Endothelial cell of umbilical vein (primary cell): ENCODE results near the gene KDM4B. TPM values are rescaled to one million over a fixed set of nuclear protein-coding genes. Genes with fewer than 3 reads are reported as not detected.

Source experiments
- BruUV-seq: library from RNA; stranded (reverse); fragments of 400-500 nt; replicated peaks from 2 replicates; lab custom pipeline; 2021; lab: Mats Ljungman, UMichigan
- CTCF ChIA-PET: fragments of 300-600, 350-600 bp; sonication (Branson Sonifier 250); formaldehyde crosslinking; loops from one replicate; lab custom pipeline; 2021; ENCODE audit warnings: antibody characterized with exemption, inconsistent platforms; lab: Charles Lee
- POLR2A ChIA-PET: fragments of 300-600, 350-600 bp; sonication (Branson Sonifier 250); formaldehyde crosslinking; loops from one replicate; lab custom pipeline; 2021; ENCODE audit warnings: antibody characterized with exemption, inconsistent platforms; lab: Charles Lee
- DNase-seq: peaks from one replicate; pipeline ENCODE4 v3.0.0-alpha.2; 2011; ENCODE audit warnings: low read depth, low spot score
- FAIRE-seq: peaks from 2 replicates; lab custom pipeline; 2011; peaks lifted over from hg19 to GRCh38; lab: Jason Lieb, UNC
- H2AFZ ChIP-seq: 2 replicates; pipeline ENCODE4 v1.6.0; 2012; ENCODE audit warnings: low read depth, low read length, control low read depth, inconsistent platforms
- H3K27ac ChIP-seq: 2 replicates; pipeline ENCODE4 v1.5.1; 2011; ENCODE audit warnings: low read depth, mild to moderate bottlenecking, control low read depth, low read length, moderate library complexity; ENCODE audit not compliant: insufficient read depth
- H3K27me3 ChIP-seq, 2 experiments: 2 replicates each; pipeline versions ENCODE4 v1.6.0 to v1.6.1; 2011; ENCODE audit warnings: low read length in 2 of 2, mixed read lengths in 1 of 2; ENCODE audit not compliant: control insufficient read depth in 2 of 2, insufficient read depth in 2 of 2
- H3K36me3 ChIP-seq, 2 experiments: 2 replicates in 1 of 2; 3 replicates in 1 of 2; pipeline ENCODE4 v1.5.1; 2011; ENCODE audit warnings: low read length in 2 of 2, mild to moderate bottlenecking in 1 of 2, moderate library complexity in 1 of 2; ENCODE audit not compliant: control insufficient read depth in 2 of 2, insufficient read depth in 2 of 2; ENCODE audit errors: extremely low read depth in 1 of 2
- H3K4me1 ChIP-seq: 3 replicates; pipeline ENCODE4 v1.5.1; 2011; ENCODE audit warnings: mild to moderate bottlenecking, low read length; ENCODE audit not compliant: control insufficient read depth, insufficient read depth; ENCODE audit errors: extremely low read depth
- H3K4me2 ChIP-seq: 2 replicates; pipeline ENCODE4 v1.6.1; 2011; ENCODE audit warnings: low read length, control low read depth, mixed read lengths; ENCODE audit not compliant: insufficient read depth
- H3K4me3 ChIP-seq, 3 experiments: fragments of 200-600 bp in 1 of 3; sonication (generic), shearing (Covaris generic) in 1 of 3; replicated peaks in 1 of 3; 2 replicates each; pipeline ENCODE4 v1.5.1; 2011 to 2016; ENCODE audit warnings: control low read depth in 3 of 3, low read length in 3 of 3, mild to moderate bottlenecking in 2 of 3, inconsistent platforms in 1 of 3, low read depth in 1 of 3, moderate library complexity in 1 of 3; ENCODE audit not compliant: insufficient read depth in 1 of 3
- H3K79me2 ChIP-seq: 2 replicates; pipeline ENCODE4 v1.6.0; 2012; ENCODE audit warnings: low read length, inconsistent platforms; ENCODE audit not compliant: control insufficient read depth, insufficient read depth
- H3K9ac ChIP-seq: replicated peaks from 2 replicates; pipeline ENCODE3; 2011; ENCODE audit warnings: low read length, control low read depth; ENCODE audit not compliant: insufficient read depth; ENCODE audit errors: extremely low read depth
- H3K9me1 ChIP-seq: replicated peaks from 3 replicates; pipeline ENCODE4 v1.6.0; 2011; ENCODE audit warnings: mild to moderate bottlenecking, low read length; ENCODE audit not compliant: control insufficient read depth, insufficient read depth; ENCODE audit errors: extremely low read depth
- H3K9me3 ChIP-seq: replicated peaks from 2 replicates; pipeline ENCODE4 v1.5.1; 2012; ENCODE audit warnings: low read length, inconsistent platforms; ENCODE audit not compliant: control insufficient read depth, insufficient read depth
- H4K20me1 ChIP-seq: replicated peaks from 2 replicates; pipeline ENCODE3; 2011; ENCODE audit warnings: mild to moderate bottlenecking, low read length; ENCODE audit not compliant: control insufficient read depth, insufficient read depth; ENCODE audit errors: extremely low read depth
- EZH2 ChIP-seq: IDR thresholded peaks from 2 replicates; pipeline ENCODE4 v1.6.1; 2012; ENCODE audit warnings: borderline replicate concordance, low read depth, mild to moderate bottlenecking, moderate library complexity, low read length, inconsistent platforms; ENCODE audit not compliant: severe bottlenecking
- FOS ChIP-seq: IDR thresholded peaks from 2 replicates; pipeline ENCODE4 v1.6.1; 2011; ENCODE audit warnings: mild to moderate bottlenecking, low read length, moderate library complexity, borderline replicate concordance; ENCODE audit not compliant: insufficient read depth
- GATA2 ChIP-seq: IDR thresholded peaks from 2 replicates; pipeline ENCODE4 v1.7.0; 2011; ENCODE audit warnings: low read depth, mild to moderate bottlenecking, moderate library complexity, mixed read lengths, low read length; ENCODE audit not compliant: insufficient read length, insufficient read depth
- JUN ChIP-seq: IDR thresholded peaks from 2 replicates; pipeline ENCODE4 v1.6.1; 2011; ENCODE audit warnings: borderline replicate concordance, low read depth; ENCODE audit not compliant: insufficient read length, insufficient read depth
- MYC ChIP-seq: IDR thresholded peaks from one replicate; pipeline ENCODE4 v1.6.1; 2011; ENCODE audit warnings: mild to moderate bottlenecking, low read depth, low read length
- POLR2A ChIP-seq: IDR thresholded peaks from 2 replicates; pipeline ENCODE4 v1.6.1; 2012; ENCODE audit warnings: low read depth, mild to moderate bottlenecking, control low read depth, low read length
- POLR2AphosphoS5 ChIP-seq: IDR thresholded peaks from 2 replicates; pipeline ENCODE4 v1.6.1; 2012; ENCODE audit warnings: low read depth, mild to moderate bottlenecking, control low read depth, low read length, moderate library complexity; ENCODE audit not compliant: insufficient read depth
- dilution Hi-C: fragments of 300-500 bp; cut with MboI; formaldehyde crosslinking; loops from one replicate; pipeline ENCODE4 v1.15.0; 2019; ENCODE audit warnings: low sequenced_read_pairs; ENCODE audit not compliant: extremely low pct_ligation_motif_present
- intact Hi-C: fragments of 100-400 bp; cut with micrococcal nuclease; formaldehyde crosslinking; loops from one replicate; pipeline ENCODE4 v1.10.0; 2022
- polyA plus RNA-seq, 4 experiments: library from polyadenylated mRNA; depleted of rRNA in 3 of 4; stranded (reverse) in 3 of 4; unstranded in 1 of 4; fragments of >200 nt; gene quantifications; 2 replicates each; pipeline versions ENCODE4 v1.2.1 to v1.2.3, GENCODE V29; 2011 to 2012; ENCODE audit warnings: missing spikeins in 1 of 4
- total RNA-seq: library from RNA; stranded (reverse); gene quantifications from 2 replicates; pipeline ENCODE4 v1.2.3, GENCODE V29; 2021
- TF ChIP-seq, protein P1 (sequence below): IDR thresholded peaks from 2 replicates; pipeline ENCODE4 v1.6.1; 2011; ENCODE audit not compliant: insufficient read depth, insufficient read length
- TF ChIP-seq, protein P2 (sequence below), 2 donors: IDR thresholded peaks; 1 replicate in 1 of 2; 2 replicates in 1 of 2; pipeline ENCODE4 v1.5.1; 2011; ENCODE audit warnings: low read length in 2 of 2, mild to moderate bottlenecking in 2 of 2, moderate library complexity in 2 of 2, control low read depth in 1 of 2, inconsistent platforms in 1 of 2, low read depth in 1 of 2; ENCODE audit not compliant: insufficient read depth in 1 of 2; ENCODE audit errors: extremely low read depth in 1 of 2

The KDM4B gene
- total and polyA plus RNA-seq, 2 donors (not counting 3 experiments of a cell fraction or from before 2014, with no cell fraction given) = 12.4 to 37.2 TPM

DNA sequence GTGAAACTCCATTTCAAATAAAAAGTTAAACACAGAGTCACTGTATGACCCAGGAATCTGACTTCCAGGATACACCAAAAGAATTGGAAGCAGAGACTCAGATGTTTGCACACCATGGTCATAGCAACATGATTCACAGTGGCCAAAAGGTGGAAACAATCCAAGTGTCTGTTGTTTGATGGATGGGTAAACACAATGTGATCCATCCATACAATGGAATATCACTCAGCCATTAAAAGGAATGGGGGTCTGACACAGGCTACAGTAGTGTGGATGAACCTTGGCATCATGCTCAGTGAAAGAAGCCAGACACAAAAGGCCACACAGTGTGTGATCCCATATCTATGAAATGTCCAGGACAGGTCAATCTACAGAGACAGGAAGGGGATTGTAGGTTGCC lies 197.3 kb downstream of the KDM4B start:
- H3K9me3 ChIP-seq = no peaks in the 10 kb centered on the region
- no peaks in the 10 kb centered on the region for H3K79me2 ChIP-seq
- CTCF ChIA-PET = no interaction called here
- H4K20me1 ChIP-seq = no peaks in the 10 kb centered on the region
- no peaks in the 10 kb centered on the region for H3K9me1 ChIP-seq
- POLR2A ChIA-PET = no interaction called here
- no peak overlapping the region for H3K4me3 ChIP-seq
- intact Hi-C loops = no loop called here
- no peak overlapping the region for H3K4me2 ChIP-seq
- H3K27ac ChIP-seq = no peak overlapping the region
- H2AFZ ChIP-seq = no peak overlapping the region
- FAIRE-seq (no peak), DNase-seq (no peak)
- no peaks in the 10 kb centered on the region for H3K36me3 ChIP-seq
- H3K27me3 ChIP-seq = peaks cover 5 to 9% of the 10 kb centered on the region in 2 experiments
- TF ChIP-seq GATA2 (no peak), MYC (no peak), JUN (no peak), FOS (no peak), EZH2 (no peak), POLR2A (no peak), POLR2AphosphoS5 (no peak)
- TF ChIP-seq, protein P1, sequence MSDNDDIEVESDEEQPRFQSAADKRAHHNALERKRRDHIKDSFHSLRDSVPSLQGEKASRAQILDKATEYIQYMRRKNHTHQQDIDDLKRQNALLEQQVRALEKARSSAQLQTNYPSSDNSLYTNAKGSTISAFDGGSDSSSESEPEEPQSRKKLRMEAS = no peak
- TF ChIP-seq, protein P2, sequence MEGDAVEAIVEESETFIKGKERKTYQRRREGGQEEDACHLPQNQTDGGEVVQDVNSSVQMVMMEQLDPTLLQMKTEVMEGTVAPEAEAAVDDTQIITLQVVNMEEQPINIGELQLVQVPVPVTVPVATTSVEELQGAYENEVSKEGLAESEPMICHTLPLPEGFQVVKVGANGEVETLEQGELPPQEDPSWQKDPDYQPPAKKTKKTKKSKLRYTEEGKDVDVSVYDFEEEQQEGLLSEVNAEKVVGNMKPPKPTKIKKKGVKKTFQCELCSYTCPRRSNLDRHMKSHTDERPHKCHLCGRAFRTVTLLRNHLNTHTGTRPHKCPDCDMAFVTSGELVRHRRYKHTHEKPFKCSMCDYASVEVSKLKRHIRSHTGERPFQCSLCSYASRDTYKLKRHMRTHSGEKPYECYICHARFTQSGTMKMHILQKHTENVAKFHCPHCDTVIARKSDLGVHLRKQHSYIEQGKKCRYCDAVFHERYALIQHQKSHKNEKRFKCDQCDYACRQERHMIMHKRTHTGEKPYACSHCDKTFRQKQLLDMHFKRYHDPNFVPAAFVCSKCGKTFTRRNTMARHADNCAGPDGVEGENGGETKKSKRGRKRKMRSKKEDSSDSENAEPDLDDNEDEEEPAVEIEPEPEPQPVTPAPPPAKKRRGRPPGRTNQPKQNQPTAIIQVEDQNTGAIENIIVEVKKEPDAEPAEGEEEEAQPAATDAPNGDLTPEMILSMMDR (IDR thresholded peaks at IDR 0.05; ENCODE audit: extremely low read depth in 1 of 2, insufficient read depth in 1 of 2, low read depth in 1 of 2, low read length in 2 of 2) = no peak
- no TSS peak for BruUV-seq
- no peak overlapping the region for H3K9ac ChIP-seq
- dilution Hi-C loops = no loop called here
- H3K4me1 ChIP-seq = no peaks in the 10 kb centered on the region
